Caki2 (cell line): Measurements from ENCODE around the gene FXN. TPM values are rescaled to one million over a fixed set of nuclear protein-coding genes. Genes with fewer than 3 reads are reported as not detected.
A peak's percentile ranks its signal among the peaks of the same experiment; 100 is the strongest.

ENCODE experiments used
- DNase-seq: peaks from one replicate; pipeline ENCODE4 v3.0.0-alpha.2; 2015; ENCODE audit warnings: low read depth
- in situ Hi-C: cut with HindIII; loops from 2 replicates; pipeline ENCODE4 v1.10.0; 2016; ENCODE audit warnings: low sequenced_read_pairs, low pct_unique_long_range_greater_than_20kb, mixed read lengths
- total RNA-seq: library from RNA; depleted of rRNA; stranded (reverse); fragments of >200 nt; shearing (Covaris generic); gene quantifications from 2 replicates; pipeline ENCODE4 v1.2.3, GENCODE V29; 2014; ENCODE audit warnings: low replicate concordance

Gene FXN
- total RNA-seq, 1 experiment from 2014 or later, result 2.8 TPM

DNA sequence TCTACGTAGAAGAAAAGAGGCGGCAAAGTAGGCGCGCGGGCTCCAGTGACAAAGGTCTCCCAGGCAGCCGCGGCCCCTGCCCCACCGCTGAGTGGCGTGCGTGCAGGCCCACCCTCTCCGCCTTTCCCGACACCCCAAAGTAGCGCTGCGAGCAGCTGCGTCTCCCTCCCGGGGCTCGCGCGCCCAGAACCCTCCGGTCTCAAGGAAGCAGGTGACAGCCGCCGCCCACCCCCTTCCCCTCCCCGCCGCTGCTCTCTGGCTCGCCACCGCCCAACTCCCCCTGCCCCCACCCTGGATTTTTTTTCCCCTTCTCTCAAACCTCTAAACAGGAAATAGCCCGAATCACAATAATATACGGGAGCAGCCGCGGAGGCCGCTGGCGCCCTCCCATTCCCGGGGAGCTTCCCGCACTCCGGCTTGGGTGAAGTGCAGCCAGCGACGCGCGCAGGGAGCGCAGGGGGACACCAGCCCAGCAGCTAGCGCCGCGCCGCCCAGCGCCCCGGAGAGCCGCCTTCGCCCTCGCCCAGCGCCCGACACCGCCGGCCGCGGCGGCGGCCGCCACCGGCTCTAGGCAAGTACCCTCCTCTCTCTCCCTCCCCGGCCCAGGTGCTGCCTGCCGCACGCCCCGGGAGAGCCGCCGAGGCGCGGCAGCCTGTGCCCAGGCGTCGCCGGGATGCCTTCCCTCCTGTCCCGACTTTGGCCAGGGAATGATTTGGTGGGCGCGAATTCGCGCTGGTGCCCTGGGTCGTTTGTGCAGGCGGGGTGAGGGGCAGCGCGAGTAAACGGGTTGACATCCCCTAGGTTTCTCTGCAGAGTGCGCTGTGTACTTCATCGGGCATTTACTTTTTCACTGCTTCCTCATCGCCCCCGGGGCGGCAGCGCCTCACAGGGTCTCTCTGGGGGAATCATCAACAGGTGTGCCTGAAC is 85.9 kb downstream of the FXN start:
- peak; percentile 66 for DNase-seq

DNA sequence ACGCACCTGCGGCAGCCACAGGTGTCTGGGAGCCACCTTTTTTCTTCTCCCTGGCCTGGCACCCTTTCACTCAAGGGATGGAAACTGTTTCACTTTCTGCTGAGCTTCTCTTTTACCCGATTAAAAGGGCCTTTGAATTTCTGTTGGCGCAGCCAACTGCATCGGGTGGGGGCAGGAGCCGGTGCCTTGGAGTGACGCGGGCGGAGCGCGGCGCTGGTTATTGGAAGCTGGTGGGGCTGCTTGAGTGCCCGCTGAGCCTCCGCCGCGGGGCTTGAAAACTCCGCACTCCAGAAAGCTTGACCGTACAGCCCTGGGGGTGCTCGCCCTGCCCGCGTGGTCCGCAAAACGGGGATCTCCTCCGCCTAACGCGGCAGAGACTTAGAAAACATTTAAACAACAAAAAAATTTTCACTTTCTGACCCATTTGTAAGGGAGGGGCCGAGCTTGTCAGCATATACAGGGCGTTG is 86.6 kb downstream of the FXN start:
- in situ Hi-C loops, result no loop called here
- DNase-seq, result peak; percentile 61

More for the DNA sequence above, 85.9 kb downstream of the FXN start:
- in situ Hi-C loops, result no loop called here

GRCh38 chr9:69122549-69123141 is 87.1 kb downstream of the FXN start:
- peak; percentile 62 for DNase-seq
- in situ Hi-C loops, result no loop called here

DNA sequence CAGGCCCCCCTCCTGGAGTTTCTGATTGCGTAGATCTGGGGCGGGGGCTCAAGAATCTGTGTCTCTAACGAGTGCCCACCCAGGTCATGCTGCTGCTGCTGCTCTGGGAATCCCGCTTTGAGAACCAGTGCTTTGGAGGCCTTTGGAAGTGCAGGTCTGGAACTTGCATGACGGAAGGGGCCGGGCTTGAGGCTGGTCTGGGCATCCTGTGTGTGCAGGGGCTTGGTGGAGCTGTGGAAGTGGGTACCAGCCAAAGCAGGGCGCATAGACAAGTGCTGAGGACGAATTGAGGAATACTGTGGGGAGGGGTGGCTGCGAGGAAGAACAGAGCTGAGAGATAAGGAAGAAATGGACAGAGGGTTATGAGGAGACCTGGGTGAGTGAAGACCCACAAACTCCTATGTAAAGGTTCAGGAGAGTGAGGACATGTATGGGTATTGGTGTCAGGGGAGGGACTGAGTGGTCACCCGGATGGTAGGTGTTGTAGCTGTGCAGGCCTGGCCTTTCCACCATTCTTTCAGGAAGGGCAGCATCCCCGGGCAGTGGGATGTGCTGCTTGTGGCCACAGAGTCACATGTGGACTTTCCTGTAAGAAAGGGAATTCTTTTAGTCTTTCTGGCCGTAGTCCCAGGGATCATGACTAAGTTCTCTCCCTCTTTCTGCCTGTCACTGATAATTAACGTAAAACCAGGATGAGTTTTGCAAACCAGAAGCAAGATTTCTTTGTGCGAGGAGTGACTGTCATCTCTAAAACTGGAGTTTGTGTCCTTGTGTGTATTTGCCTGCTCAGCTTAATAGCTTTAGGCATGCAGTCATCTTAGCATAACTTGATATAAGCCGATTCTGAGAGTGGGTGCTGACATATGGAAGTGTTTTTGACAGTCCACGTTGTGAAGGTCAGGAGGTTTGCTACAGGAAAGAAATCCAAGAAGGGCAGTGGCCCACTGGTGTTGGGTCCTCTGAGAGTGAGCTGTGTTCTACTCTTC is 95.2 kb downstream of the FXN start:
- DNase-seq, result peak; percentile 69

DNA sequence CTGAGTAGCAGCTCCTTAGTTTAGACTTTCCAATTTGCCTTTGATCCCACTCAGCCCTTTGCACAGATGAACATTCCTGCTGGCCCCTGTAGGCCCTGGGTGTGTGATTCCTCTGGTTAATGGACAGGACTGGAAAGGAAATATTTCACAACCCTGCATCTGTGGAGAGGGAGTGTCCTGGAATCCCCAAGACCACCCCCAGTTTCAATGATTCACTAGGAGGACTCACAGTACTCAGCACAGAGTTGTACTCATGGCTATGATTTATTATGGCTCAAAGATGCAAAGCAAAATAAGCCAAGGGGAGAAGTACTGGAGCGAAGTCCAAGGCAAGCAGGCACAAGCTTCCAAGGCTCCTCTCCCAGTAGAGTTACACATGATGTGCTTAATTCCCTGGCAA is 96.1 kb downstream of the FXN start:
- in situ Hi-C loops, result no loop called here
- peak; percentile 86 for DNase-seq

More for the DNA sequence above, 95.2 kb downstream of the FXN start:
- in situ Hi-C loops, result no loop called here

DNA sequence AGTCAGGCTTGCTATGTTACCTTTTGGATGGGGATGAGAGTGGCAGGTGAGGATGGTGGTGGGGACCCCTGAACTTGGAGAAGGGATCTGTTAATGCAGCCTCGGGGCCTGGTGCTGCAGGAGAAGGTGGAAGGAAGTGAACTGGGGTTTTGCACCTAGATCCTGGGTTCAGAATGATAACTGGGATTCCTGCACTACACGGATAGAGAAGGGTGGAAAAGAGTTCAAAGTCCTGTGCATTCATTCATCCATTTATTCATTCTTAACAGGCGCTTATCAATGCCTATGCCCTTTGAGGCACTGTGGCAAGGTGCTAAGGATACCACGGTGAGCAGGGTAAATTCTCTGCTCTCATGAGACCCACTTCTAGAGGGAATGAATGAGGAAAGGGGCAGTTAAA is 96.8 kb downstream of the FXN start:
- in situ Hi-C loops, result no loop called here
- no peak for DNase-seq

- no peak for DNase-seq
- in situ Hi-C loops, result no loop called here
Observed at GRCh38 chr9:69134412-69134811, 98.9 kb downstream of the FXN start.

DNA sequence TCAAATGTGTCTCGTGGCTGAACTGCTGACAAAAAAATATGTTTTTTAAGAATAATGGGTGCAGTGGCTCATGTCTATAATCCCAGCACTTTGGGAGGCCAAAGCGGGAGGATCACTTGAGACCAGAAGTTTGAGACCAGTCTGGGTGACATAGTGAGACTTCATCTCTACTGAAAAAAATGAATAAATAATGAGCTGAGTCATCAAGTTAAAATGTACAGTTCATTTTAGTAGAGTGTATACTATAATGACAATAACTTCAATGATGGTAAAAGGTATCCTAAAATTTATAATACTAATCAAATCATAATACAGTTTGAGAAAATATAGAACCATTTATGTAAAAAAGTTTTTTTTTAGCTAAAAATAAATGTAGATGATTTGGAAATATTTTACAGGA is 100.6 kb downstream of the FXN start:
- DNase-seq, result no peak
- in situ Hi-C loops, result no loop called here

GRCh38 chr9:69136779-69137178 is 101.2 kb downstream of the FXN start:
- in situ Hi-C loops, result no loop called here
- no peak for DNase-seq

- no peak for DNase-seq
- in situ Hi-C loops, result no loop called here
Observed at GRCh38 chr9:69137311-69137710, 101.8 kb downstream of the FXN start.

DNA sequence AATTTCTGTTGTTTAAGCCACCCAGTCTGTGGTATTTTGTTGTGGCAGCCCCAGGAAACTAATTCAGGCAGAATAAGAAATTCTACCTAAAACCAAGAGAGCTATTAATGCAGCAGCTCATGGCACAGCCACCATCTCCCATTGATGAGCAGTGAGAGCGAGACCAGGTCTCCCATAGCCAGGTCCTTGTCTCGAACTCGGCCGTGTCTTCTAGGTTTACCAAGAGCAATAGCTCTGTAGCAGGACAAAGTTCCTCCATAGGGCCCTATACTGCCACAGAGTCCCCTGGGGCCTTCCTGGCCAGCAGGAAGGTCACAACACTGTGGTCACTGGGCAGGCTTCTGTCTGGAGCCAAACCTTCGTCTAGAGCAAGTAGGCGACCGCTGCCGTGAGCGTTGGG is 104.0 kb downstream of the FXN start:
- in situ Hi-C loops, result no loop called here
- DNase-seq, result no peak

- in situ Hi-C loops, result no loop called here
- no peak for DNase-seq
Observed at GRCh38 chr9:69140123-69140735, 104.7 kb downstream of the FXN start.

DNA sequence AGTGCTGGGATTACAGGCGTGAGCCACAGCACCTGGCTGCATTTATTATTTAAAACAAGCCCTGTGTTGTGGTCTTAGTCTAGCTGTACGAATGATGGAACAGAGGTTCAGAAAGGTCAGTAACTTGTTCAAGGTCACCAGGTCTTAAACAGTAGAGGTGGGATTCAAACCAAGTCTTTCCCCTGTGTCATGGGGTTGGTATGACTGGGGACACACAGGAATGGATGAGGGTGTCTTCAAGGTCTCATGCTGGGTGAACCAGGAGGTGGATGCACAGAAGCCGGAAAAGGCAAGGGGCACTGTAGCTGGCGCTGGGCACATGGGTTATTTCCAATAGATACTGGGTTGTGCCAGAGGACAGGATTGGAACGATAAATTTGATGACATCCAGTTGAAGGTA is 106.3 kb downstream of the FXN start:
- DNase-seq, result no peak
- in situ Hi-C loops, result no loop called here

DNA sequence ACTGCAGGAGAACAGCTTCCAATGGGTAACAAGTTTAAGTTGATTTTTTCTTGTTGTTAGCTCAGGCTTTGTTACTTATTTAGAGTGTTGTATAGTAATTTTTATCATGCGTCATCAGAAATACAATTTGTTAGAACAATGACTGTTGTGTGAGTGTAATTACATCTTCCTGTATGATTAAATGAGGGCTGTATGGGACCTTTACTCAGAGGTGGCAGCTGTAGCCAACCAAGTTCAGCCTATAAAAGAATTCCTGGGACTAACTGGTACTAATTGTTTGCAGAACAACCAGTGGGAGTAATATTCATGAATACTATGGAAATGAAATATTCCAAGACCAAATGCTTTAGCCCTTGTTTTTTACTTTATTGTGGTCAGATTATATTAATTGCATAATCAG is 107.7 kb downstream of the FXN start:
- in situ Hi-C loops, result no loop called here
- no peak for DNase-seq

DNA sequence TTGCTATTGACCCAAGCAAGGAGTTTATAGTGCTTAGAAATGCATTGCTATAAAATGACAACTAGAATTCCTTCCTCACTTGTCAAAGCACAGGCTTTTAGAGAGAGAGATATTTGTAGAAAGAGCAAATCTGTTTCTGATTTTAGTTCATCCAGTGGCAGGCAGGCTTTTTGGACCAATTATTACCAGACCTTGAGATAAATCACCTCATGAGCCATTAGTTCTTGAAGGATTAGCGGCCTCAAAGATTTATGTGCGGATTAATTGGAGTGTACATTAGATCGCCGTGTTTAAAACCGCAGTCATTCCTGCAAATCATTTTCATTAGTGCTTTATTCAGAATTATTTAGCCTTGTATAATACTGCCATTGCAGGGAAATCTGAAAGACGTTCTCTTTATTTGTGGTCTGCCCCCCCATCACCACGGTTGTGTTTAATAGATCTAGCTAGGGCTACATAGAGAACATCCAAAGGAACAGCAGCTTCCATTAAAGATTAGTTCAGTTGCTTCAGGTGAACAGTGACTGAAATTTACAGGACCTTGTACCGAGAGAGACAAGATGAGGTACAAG is 109.7 kb downstream of the FXN start:
- no peak for DNase-seq
- in situ Hi-C loops, result no loop called here

DNA sequence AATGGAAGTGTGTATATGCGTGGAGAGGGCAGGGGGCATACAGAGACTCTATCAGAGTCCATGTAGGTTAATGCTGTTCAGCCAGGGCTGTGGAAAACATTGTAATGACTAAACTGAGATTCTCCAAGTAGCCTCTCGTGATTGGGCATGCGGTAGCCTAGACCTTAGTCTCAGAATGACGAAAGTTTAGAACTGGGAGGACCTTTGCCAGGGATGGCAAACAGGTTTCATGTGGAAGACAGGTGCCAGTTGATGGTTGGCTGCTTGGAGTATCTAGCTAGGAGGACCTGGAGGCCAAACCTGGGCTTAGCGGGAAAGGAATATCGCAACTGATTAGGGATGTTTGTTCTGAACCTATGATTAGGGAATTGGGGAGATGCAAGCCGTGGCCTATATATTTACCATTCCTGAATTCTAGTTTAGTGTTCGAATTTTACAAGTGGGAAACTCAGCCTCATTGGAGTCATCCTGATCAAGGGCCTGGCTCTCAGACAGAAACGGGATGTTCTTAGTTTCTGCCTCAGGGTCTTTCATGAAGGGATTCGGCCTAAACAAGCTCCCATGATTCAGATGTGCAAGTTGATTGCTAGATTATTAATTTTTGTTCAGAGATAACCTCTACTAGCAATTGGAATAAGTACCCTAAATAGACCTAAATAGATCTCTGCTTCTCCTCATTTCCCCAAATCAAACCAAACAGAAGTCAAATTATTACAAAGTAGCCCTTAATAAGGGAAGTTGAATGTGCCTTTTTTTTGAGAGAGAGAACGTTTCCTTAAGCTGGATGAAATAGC is 111.7 kb downstream of the FXN start:
- DNase-seq, result no peak
- in situ Hi-C loops, result no loop called here

GRCh38 chr9:69149321-69149807 is 113.8 kb downstream of the FXN start:
- DNase-seq, result no peak
- in situ Hi-C loops, result no loop called here
